Left cardiac atrium (tissue), 4 donors: Measurements from ENCODE around the gene RIN2. TPM values are rescaled to one million over a fixed set of nuclear protein-coding genes. Genes with fewer than 3 reads are reported as not detected.

ENCODE experiments used
- ATAC-seq, 2 donors: fragments of 200-7000 bp; cut with Tn5 transposase; one replicate each; pipeline ENCODE4 v1.9.1; 2020; ENCODE audit warnings: mild to moderate bottlenecking in 2 of 2, moderate library complexity in 2 of 2
- DNase-seq: peaks from one replicate; pipeline ENCODE4 v3.0.0-alpha.2; 2020
- intact Hi-C, 2 donors: fragments of 100-400 bp; cut with DNase I; formaldehyde crosslinking; loops; one replicate each; pipeline versions ENCODE4 v1.14.1 to v1.15.1; 2022 to 2023
- total RNA-seq, 2 donors: library from RNA; stranded (reverse); fragmentation: NEBNext Ultra II Directional; extraction: Animal tissue kit (Norgen Biotek cat#: 25700); gene quantifications; one replicate each; pipeline ENCODE4 v1.2.1, GENCODE V29; 2021
- donor health status: DM: no; HTN: yes; CAD: no.
- donor health status: DM: no; HTN: yes; CAD: no; lungs with severe emphysema.
- donor health status: DM: yes; HTN: yes; CAD: no.
- donor health status: Dilated cardiomyopathy.

The RIN2 gene
- total RNA-seq, 2 donors from 2014 or later = 43.9 to 50.1 TPM

- no peak for DNase-seq
- intact Hi-C loops = no loop called here
- peak; percentile 20 to 23 for ATAC-seq
Measured at GRCh38 chr20:19806806-19807190, 48.7 kb downstream of the RIN2 start.

- peak; percentile 86 for ATAC-seq
- DNase-seq = no peak
- intact Hi-C loops = no loop called here
Measured at GRCh38 chr20:19807191-19807945, 49.3 kb downstream of the RIN2 start.
